Non-pigmented ciliary epithelial cell (primary cell): ENCODE results near the gene BUD31.
A peak's percentile ranks its signal among the peaks of the same experiment; 100 is the strongest.

Experiments used
- DNase-seq: peaks from one replicate; pipeline ENCODE4 v3.0.0-alpha.2; 2010; ENCODE audit warnings: low read depth

BUD31 gene

GRCh38 chr7:99433158-99433557 is 24.4 kb downstream of the BUD31 start:
- no peak for DNase-seq

DNA sequence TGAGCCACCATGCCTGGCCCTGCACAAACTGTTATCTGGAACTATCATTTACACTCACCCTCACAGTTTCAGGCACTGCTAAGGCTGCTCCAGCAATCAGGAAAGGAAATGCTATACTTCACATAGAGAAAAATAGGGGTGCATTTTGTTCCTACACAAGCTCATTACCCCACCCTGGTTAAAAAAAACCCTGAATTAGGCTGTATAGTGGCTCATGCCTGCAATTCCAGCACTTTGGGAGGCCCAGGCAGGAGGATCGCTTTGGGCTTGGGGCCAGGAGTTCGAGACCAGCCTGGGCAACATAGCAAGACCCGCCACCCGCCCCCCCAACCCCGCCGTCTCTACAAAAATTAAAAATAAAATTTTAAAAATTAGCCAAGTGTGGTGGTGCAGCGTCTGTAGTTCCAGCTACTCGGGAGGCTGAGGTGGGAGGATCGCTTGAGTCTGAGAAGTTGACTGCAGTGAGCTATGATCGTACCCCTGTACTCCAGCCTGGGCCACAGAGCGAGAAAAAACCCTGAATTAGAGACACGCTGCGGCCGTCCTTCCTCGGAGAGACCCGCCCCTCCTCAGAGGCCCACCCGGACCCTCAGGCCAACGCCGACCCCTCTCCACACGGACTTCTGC is 29.3 kb downstream of the BUD31 start:
- DNase-seq, result no peak

DNA sequence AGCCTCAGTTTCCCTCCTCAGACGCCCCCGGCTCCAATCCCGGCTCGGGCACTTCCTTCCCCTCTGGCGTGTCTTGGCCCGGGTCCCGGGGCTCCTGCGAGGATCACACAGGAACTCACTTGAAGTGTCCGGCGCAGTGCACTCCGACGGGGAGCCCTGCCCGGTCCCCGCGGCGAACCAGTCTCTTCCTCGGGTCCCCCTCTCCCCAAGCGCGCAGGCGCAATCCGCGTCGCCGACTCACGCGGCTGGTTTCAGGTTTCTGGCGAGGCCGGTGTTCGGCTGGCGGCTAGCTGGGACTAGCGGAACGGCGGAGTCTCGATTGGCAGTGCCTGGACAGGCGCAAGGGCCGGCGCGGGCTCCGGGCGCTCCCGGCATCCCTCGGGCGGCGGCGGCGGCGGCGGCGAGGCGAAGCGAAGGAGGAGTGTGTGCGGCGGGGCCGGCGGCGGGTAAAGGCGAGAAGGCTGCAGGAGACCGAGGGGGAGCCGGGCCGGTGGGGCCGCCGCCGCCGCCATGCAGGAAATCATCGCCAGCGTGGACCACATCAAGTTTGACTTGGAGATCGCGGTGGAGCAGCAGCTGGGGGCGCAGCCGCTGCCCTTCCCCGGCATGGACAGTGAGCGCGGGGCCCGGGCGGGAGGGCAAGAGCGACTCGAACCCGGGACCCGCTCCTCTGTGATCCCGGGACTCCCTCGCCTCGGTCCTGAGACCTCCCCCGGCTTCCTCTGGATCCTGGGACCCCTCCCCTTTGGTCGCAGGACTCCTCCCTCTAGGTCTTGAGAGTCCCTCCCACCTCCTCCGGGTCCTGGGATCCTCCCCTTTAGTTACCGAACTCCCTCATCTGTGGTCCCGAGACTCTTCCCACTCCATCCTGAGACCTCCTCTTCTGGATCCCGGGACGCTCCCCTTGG is 30.1 kb downstream of the BUD31 start, which contains the start of the genes CPSF4 and PTCD1:
CPSF4 (plus strand) TSS at position 371 of the 908 bp plus-strand sequence; CDS start at position 511, 140 bp downstream.
PTCD1 (minus strand) TSS at position 226 of the 908 bp plus-strand sequence. CDS start 3,556 bp downstream, outside the sequence.
- DNase-seq, result peak; percentile 73

DNA sequence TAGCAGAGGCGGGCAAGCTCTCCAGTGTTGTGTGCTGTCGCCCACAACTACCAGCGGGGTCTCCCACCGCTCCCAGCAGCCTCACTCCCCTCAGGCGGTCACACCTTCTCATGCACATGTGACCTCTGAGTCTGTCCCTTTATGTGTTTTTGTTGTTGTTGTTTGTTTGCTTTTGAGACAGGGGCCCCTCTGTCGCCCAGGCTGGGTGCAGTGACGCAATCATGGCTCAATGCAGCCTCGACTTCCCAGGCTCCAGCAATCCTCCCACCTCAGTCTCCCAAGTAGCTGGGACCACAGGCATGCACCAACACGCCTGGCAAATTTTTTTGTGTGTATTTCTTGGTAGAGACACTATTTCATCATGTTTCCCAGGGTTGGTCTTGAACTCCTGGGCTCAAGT is 31.4 kb downstream of the BUD31 start:
- no peak for DNase-seq

DNA sequence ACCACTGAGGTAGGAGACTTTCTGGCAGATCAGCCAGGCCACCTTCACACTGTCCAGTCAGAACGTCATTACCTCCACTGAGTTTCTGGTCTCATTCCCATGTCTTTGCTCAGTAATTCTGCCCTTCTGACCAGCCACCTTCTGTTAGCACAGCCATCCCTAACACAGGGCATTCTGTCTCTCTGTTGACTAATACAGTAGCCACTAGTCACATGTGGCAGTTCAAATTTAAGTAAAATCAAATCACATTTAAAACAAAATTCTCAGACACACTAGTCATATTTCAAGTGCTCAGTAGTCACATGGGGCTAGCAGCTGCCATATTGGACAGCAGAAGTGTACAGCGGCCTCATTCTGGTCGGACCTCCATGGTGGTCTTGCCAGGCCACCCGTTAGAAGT is 37.3 kb downstream of the BUD31 start:
- no peak for DNase-seq

DNA sequence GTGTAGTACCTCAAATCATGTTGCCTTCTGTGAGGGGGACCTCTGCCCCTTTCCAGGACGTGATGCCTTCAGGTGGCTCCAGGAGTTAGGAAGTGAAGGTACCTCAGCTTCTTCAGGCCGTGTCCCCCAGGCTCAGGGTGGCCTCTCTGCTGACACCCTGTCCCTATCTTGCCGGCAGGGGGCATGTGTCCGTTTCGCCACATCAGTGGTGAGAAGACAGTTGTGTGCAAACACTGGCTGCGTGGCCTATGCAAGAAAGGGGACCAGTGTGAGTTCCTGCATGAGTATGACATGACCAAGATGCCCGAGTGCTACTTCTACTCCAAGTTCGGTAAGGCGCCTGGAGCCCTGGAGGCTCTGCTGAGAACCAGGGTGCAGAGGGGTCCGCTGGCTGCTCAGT is 39.2 kb downstream of the BUD31 start:
- no peak for DNase-seq

- DNase-seq, result no peak
These were observed 40.1 kb downstream of the BUD31 start for GRCh38 chr7:99448855-99449254.

DNA sequence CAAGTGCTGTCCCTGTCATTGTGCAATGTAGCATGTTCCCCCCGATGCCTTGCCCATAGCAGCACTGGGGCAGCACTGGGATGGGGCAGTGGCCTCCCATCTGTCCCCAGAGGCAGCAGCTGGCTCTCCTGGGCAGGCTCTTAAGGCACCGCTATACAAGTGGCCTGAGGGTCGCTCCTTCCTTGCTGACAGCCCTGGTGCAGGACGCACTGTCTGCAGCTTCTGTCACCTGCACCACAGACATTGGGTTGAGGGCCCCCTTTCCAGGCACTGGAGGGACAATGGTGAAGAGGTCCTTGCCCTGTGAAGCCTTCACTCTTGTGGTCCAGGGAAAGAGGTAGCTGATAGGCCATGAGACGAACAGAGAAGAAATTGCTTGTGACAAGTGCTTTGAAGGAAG is 40.6 kb downstream of the BUD31 start:
- no peak for DNase-seq

- DNase-seq, result no peak
These were observed 43.2 kb downstream of the BUD31 start for GRCh38 chr7:99451936-99452335.

- DNase-seq, result no peak
These were observed 43.8 kb downstream of the BUD31 start for GRCh38 chr7:99452541-99452940.

DNA sequence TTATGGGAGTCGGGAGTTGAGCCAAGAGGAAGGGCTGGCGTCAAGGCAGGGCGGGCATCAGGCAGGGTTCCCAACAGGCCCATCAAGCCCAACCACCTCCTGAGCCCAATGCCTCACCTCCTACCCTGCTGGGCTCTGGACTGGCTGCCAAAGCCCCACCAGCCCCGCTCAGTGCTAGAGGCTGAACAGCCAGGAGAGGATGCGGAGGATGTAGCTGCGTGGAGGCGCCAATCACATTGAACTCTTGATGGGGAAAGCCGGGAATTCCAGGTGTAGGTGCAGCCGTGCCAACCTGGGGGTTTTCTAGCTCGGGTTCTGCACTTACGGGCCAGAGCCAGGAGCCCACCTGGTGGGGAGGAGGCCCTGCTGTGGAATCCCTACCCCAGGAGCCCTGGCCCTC is 44.3 kb downstream of the BUD31 start:
- no peak for DNase-seq

GRCh38 chr7:99455874-99456273 is 47.1 kb downstream of the BUD31 start:
- DNase-seq, result no peak

DNA sequence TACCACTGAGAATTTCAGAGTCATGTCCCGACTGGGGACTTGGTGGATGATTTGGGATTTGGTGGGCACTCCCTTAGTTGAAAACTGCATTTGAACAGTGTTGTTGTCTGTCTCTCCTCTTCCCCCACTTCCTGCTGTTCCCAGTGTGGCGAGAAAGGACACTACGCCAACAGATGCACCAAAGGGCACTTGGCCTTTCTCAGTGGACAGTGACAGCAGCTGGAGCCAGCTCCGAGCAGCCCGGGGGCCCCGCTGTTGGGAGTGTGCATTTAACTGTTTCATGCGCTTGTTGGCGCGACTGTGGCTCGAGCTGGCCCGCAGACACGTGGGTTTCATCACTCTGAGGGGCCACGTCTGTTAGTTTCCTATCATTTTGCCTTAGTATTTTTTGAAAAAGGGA is 47.5 kb downstream of the BUD31 start:
- DNase-seq, result no peak

DNA sequence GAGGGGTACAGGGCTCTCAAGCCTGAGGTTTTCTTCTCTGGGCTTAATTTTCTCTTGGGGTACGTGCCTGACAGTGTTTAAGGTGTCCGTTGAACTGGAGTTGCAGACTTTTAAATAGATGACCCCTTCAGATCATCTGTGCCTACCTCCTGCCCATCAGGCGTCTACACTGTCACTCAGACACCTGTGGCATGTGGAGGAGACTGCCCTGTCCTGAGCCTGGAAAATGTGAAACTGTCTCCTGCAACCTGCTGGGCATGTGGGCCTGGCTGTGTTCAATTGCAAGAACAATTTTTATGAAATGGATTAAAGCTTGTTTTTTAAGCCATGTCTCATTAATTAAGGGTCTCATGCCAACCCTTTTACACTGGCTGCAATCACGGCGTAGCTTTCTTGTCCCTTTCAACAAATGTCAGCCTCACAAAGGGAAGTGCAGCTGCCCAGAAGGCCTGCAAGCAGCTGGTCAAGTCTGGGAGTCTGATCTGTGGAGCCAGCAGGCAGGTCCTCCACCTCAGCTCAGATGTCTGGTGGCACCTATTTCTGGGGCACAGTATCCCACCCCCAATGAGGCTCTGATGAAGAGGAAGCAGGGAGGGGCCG is 48.4 kb downstream of the BUD31 start:
- no peak for DNase-seq

DNA sequence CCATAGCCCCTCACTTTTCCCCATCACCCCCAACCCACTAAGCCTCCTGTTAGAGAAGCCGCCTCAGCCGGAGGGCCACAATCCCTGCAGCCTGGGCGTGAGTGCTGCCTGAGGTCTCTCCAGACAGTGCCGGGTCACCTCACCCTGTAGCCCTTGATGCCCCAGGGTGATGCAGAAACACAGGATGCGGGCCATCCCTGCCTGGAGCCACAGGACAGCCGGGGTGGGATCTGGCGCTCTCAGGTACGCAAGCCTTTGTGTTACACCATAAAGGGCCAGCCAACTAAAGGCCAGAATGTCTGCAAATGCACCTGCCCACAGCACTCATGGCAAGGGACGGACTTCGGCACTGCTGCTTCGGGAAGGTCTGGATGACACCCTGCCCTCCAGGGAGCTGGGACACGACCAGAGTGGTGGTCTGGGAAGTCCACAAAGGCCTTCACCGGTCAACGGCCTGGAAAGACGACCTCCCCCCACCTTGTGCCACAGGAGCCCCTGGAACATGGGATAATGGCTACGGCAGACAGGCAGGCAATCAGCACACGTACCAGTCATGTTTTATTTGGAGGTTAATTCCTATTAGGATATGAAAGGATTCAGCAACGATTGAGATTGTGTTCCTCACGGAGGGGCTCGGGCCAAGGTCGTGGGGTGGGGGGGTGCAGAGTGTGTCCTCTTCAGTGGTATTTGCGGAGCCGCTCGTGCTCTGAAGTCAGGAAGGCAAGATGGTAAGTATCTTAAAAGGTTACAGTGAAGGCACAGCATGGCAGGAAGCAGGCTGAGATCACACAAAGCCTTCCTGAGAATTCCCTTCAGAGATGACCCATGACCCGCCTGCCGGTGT is 49.1 kb downstream of the BUD31 start:
- no peak for DNase-seq

DNA sequence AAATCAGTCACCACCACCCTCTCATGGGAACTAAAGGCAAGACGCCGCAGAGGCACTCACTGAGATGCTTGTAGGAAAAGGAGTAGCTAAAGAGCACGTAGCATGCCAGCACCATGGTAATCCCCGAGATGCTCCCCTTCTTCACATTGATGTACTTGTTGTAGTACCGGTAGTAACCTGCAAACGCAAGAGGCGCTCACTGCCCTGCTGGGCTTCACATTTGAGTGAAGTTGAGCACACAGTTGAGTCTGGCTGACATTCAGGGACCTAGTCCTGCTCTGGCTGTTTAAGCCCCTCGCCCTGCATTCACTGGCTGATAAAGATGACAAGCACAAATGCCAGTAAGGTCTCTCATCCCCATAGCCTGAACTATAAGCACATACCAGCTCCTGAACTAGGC is 50.3 kb downstream of the BUD31 start:
- DNase-seq, result no peak

DNA sequence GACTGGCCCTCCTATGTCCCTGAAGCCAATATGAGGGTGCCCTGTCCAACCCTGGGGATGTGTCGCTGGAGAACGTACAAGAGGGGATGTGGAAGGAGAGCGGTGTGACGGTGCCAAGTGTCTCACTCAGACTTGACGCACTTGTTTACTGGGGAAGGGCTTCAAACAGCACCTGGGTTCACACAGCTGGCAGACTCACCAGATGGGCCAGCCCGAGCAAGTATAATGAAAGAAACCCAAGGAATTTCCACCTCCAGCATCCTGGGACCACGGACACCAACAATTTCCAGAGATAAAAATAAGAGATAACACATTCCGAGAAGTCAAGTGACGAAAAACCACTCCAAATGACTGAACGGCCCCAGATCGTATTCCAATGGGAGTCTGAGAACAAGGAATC is 51.9 kb downstream of the BUD31 start:
- no peak for DNase-seq

DNA sequence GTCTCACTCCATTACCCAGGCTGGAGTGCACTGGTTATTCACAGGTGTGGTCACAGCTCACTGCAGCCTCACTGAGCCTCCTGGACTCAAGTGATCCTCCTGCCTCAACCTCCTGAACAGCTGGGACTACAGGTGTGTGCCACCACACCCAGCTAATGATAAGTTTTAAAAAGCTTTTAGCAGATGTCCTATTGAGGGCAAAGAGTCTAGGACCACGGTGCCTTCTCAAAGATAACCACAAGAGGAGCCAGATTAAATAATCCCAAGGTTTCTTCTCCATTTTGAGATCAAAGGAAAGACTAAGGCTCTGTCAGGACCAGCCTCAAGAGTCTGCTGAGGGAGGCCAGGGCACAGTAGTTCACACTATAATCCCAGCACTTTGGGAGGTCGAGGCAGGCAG is 52.5 kb downstream of the BUD31 start:
- DNase-seq, result no peak

GRCh38 chr7:99465421-99465768 is 56.6 kb downstream of the BUD31 start:
- DNase-seq, result no peak

DNA sequence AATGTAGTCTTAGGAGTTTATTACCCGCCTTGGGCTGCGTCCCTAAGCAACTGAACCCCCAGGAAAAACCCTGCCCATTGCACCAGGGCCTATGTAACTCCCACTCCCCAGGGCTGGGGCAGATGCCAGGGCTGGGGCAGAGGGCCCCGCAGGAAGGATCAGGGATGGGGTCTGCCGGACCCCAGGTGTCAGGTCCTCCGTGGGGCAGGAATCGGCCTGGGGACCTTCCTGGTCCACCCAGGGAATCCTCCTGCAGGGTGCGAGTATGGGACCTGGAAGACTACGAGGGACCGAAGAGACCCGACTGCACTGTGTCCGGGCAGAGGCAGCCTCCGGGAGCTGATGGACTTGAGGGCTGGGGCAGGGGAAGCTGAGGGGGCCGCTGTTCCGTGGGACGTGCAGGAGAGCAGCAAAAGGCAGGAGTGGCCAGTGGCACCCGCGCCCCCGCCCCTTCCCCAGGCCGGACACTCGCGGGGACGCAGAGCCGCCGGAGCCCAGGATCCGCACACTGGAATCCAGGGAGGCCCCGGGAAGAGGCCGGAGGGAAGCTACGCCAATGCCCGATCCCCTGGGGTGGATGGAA is 59.7 kb downstream of the BUD31 start:
- no peak for DNase-seq
